Neural cell (in vitro differentiated cells): ENCODE measurements around the gene TPM2. TPM values are rescaled to one million over a fixed set of nuclear protein-coding genes. Genes with fewer than 3 reads are reported as not detected.
A peak's percentile ranks its signal among the peaks of the same experiment; 100 is the strongest.

Experiments used
- H2AFZ ChIP-seq: fragments of 200-600, 300-800 bp; sonication (generic), shearing (Covaris generic); 2 replicates; pipeline ENCODE4 v1.6.0; 2014; ENCODE audit warnings: low read depth, mild to moderate bottlenecking, antibody characterized with exemption, low read length, moderate library complexity
- H3F3A ChIP-seq: fragments of 200-600 bp; shearing (Covaris generic); 2 replicates; pipeline ENCODE4 v1.6.1; 2016; ENCODE audit warnings: mild to moderate bottlenecking, moderate library complexity, mixed read lengths, antibody characterized with exemption, low read length; ENCODE audit not compliant: insufficient read depth, poor library complexity, severe bottlenecking
- H3K27ac ChIP-seq: fragments of 200-600, 300-800 bp; sonication (generic), shearing (Covaris generic); 2 replicates; pipeline ENCODE4 v1.5.1; 2014; ENCODE audit warnings: mild to moderate bottlenecking, low read length, moderate library complexity
- H3K27me3 ChIP-seq: fragments of 300-800, 200-600 bp; sonication (generic), shearing (Covaris generic); 2 replicates; pipeline ENCODE4 v1.6.0; 2014; ENCODE audit warnings: mild to moderate bottlenecking, low read depth, low read length, moderate library complexity; ENCODE audit not compliant: insufficient read depth
- H3K36me3 ChIP-seq: fragments of 300-800, 200-600 bp; sonication (generic), shearing (Covaris generic); 2 replicates; pipeline ENCODE4 v1.5.1; 2014; ENCODE audit warnings: mild to moderate bottlenecking, antibody characterized with exemption, low read length, moderate library complexity; ENCODE audit not compliant: insufficient read depth
- H3K4me2 ChIP-seq: fragments of 300-800, 200-600 bp; sonication (generic), shearing (Covaris generic); 2 replicates; pipeline ENCODE4 v1.6.0; 2014; ENCODE audit warnings: mild to moderate bottlenecking, low read length
- H3K4me3 ChIP-seq: fragments of 300-800, 200-600 bp; sonication (generic), shearing (Covaris generic); 2 replicates; pipeline ENCODE4 v1.5.1; 2014; ENCODE audit warnings: mild to moderate bottlenecking, low read length, moderate library complexity
- H3K79me2 ChIP-seq: fragments of 200-600 bp; shearing (Covaris generic); replicated peaks from 2 replicates; pipeline ENCODE4 v1.6.0; 2014; ENCODE audit warnings: mild to moderate bottlenecking, low read length, moderate library complexity; ENCODE audit not compliant: insufficient read depth
- H3K9ac ChIP-seq: fragments of 300-800, 200-600 bp; sonication (generic), shearing (Covaris generic); 2 replicates; pipeline ENCODE4 v1.6.1; 2016; ENCODE audit warnings: mild to moderate bottlenecking, low read length, mixed read lengths
- H3K9me2 ChIP-seq: fragments of 200-600 bp; shearing (Covaris generic); 2 replicates; pipeline ENCODE4 v1.6.1; 2016; ENCODE audit warnings: mild to moderate bottlenecking, low read length, mixed read lengths; ENCODE audit not compliant: insufficient read depth
- H3K9me3 ChIP-seq: fragments of 200-600, 300-800 bp; sonication (generic), shearing (Covaris generic); 2 replicates; pipeline ENCODE4 v1.6.1; 2016; ENCODE audit warnings: mild to moderate bottlenecking, mixed run types, low read length, moderate library complexity, mixed read lengths
- H4K20me1 ChIP-seq: fragments of 200-600 bp; shearing (Covaris generic); 2 replicates; pipeline ENCODE4 v1.6.1; 2016; ENCODE audit warnings: mild to moderate bottlenecking, mixed run types; ENCODE audit not compliant: insufficient read depth
- EP300 ChIP-seq: fragments of 450-650 bp; conservative IDR thresholded peaks from 2 replicates; pipeline ENCODE4 v1.6.1; 2014; ENCODE audit warnings: antibody characterized with exemption, mild to moderate bottlenecking, moderate library complexity; ENCODE audit not compliant: poor library complexity, severe bottlenecking
- EZH2 ChIP-seq: fragments of 200-600, 300-800 bp; shearing (Covaris generic), sonication (generic); IDR thresholded peaks from 2 replicates; pipeline ENCODE4 v1.6.1; 2014; ENCODE audit warnings: antibody characterized with exemption, low read length, borderline replicate concordance, mild to moderate bottlenecking; ENCODE audit not compliant: insufficient read depth, poor library complexity, severe bottlenecking
- MXI1 ChIP-seq: fragments of 450-650 bp; conservative IDR thresholded peaks from 2 replicates; pipeline ENCODE4 v1.6.1; 2014; ENCODE audit warnings: antibody characterized with exemption, mild to moderate bottlenecking; ENCODE audit not compliant: poor library complexity, severe bottlenecking
- POLR2AphosphoS5 ChIP-seq: IDR thresholded peaks from 2 replicates; pipeline ENCODE4 v1.6.1; 2012
- RAD21 ChIP-seq: fragments of 450-650 bp; conservative IDR thresholded peaks from 2 replicates; pipeline ENCODE4 v1.6.1; 2014; ENCODE audit warnings: antibody characterized with exemption, mild to moderate bottlenecking, moderate library complexity
- SMC3 ChIP-seq: fragments of 450-650 bp; conservative IDR thresholded peaks from 2 replicates; pipeline ENCODE4 v1.6.1; 2014; ENCODE audit warnings: antibody characterized with exemption, mild to moderate bottlenecking, moderate library complexity; ENCODE audit not compliant: poor library complexity
- TAF1 ChIP-seq: IDR thresholded peaks from 2 replicates; pipeline ENCODE4 v1.6.1; 2012; ENCODE audit warnings: low read depth
- polyA plus RNA-seq: library from polyadenylated mRNA; depleted of rRNA; stranded (reverse); fragments of >200 nt; gene quantifications from 2 replicates; pipeline ENCODE4 v1.2.3, GENCODE V29; 2014
- TF ChIP-seq, protein P1 (sequence below): fragments of 450-650 bp; IDR thresholded peaks from 2 replicates; pipeline ENCODE4 v1.5.1; 2014; ENCODE audit warnings: antibody characterized with exemption, mild to moderate bottlenecking, moderate library complexity; ENCODE audit not compliant: poor library complexity, severe bottlenecking
- TF ChIP-seq, protein P2 (sequence below): IDR thresholded peaks from 2 replicates; pipeline ENCODE4 v1.6.1; 2012; ENCODE audit warnings: borderline replicate concordance

Gene TPM2
- polyA plus RNA-seq, 1 donor from 2014 or later = not detected

GRCh38 chr9:35666045-35666444, 23.7 kb downstream of the TPM2 start:
- Histone ChIP-seq H3K27ac (no peak overlapping the region), H3K79me2 (no peaks in the 10 kb centered on the region), H3K36me3 (peaks cover 2% of the 10 kb centered on the region), H3K9me3 (no peaks in the 10 kb centered on the region), H3K27me3 (no peaks in the 10 kb centered on the region), H3K4me2 (no peak overlapping the region), H3F3A (no peaks in the 10 kb centered on the region), H3K4me3 (no peak overlapping the region), H3K9ac (no peak overlapping the region), H3K9me2 (no peaks in the 10 kb centered on the region), H4K20me1 (no peaks in the 10 kb centered on the region), H2AFZ (no peak overlapping the region)
- no peak for TF ChIP-seq MXI1
- TF ChIP-seq POLR2AphosphoS5 = no peak
- no peak for TF ChIP-seq EP300
- TF ChIP-seq, protein P1, sequence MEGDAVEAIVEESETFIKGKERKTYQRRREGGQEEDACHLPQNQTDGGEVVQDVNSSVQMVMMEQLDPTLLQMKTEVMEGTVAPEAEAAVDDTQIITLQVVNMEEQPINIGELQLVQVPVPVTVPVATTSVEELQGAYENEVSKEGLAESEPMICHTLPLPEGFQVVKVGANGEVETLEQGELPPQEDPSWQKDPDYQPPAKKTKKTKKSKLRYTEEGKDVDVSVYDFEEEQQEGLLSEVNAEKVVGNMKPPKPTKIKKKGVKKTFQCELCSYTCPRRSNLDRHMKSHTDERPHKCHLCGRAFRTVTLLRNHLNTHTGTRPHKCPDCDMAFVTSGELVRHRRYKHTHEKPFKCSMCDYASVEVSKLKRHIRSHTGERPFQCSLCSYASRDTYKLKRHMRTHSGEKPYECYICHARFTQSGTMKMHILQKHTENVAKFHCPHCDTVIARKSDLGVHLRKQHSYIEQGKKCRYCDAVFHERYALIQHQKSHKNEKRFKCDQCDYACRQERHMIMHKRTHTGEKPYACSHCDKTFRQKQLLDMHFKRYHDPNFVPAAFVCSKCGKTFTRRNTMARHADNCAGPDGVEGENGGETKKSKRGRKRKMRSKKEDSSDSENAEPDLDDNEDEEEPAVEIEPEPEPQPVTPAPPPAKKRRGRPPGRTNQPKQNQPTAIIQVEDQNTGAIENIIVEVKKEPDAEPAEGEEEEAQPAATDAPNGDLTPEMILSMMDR = no peak
- no peak for TF ChIP-seq TAF1
- no peak for TF ChIP-seq EZH2
- TF ChIP-seq RAD21 = no peak
- TF ChIP-seq, protein P2, sequence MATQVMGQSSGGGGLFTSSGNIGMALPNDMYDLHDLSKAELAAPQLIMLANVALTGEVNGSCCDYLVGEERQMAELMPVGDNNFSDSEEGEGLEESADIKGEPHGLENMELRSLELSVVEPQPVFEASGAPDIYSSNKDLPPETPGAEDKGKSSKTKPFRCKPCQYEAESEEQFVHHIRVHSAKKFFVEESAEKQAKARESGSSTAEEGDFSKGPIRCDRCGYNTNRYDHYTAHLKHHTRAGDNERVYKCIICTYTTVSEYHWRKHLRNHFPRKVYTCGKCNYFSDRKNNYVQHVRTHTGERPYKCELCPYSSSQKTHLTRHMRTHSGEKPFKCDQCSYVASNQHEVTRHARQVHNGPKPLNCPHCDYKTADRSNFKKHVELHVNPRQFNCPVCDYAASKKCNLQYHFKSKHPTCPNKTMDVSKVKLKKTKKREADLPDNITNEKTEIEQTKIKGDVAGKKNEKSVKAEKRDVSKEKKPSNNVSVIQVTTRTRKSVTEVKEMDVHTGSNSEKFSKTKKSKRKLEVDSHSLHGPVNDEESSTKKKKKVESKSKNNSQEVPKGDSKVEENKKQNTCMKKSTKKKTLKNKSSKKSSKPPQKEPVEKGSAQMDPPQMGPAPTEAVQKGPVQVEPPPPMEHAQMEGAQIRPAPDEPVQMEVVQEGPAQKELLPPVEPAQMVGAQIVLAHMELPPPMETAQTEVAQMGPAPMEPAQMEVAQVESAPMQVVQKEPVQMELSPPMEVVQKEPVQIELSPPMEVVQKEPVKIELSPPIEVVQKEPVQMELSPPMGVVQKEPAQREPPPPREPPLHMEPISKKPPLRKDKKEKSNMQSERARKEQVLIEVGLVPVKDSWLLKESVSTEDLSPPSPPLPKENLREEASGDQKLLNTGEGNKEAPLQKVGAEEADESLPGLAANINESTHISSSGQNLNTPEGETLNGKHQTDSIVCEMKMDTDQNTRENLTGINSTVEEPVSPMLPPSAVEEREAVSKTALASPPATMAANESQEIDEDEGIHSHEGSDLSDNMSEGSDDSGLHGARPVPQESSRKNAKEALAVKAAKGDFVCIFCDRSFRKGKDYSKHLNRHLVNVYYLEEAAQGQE = no peak
- no peak for TF ChIP-seq SMC3

GRCh38 chr9:35665471-35665818, 24.3 kb downstream of the TPM2 start:
- Histone ChIP-seq H3K9ac (peak overlapping the region; percentile 54), H3K4me3 (peak overlapping the region; percentile 82), H3K4me2 (peak overlapping the region; percentile 80)

More at GRCh38 chr9:35665471-35665818, 24.3 kb downstream of the TPM2 start:
- H3K9me2 ChIP-seq = no peaks in the 10 kb centered on the region
- no peaks in the 10 kb centered on the region for H4K20me1 ChIP-seq
- H3K27me3 ChIP-seq = no peaks in the 10 kb centered on the region
- no peaks in the 10 kb centered on the region for H3K79me2 ChIP-seq
- no peaks in the 10 kb centered on the region for H3F3A ChIP-seq
- H3K9me3 ChIP-seq = no peaks in the 10 kb centered on the region
- peaks cover 8% of the 10 kb centered on the region for H3K36me3 ChIP-seq
- H2AFZ ChIP-seq = peak overlapping the region; percentile 45
- H3K27ac ChIP-seq = no peak overlapping the region
- no peak for TF ChIP-seq EZH2
- TF ChIP-seq MXI1 = no peak
- TF ChIP-seq, protein P2 = no peak
- TF ChIP-seq, protein P1 = no peak
